ENCODE measurements around the gene NDUFB8. TPM values are rescaled to one million over a fixed set of nuclear protein-coding genes. Genes with fewer than 3 reads are reported as not detected.

Gene NDUFB8
- total RNA-seq, 2 experiments from 2014 or later = 209 to 288 TPM

- H3K9me3 ChIP-seq (ENCODE audit: low read length) = no peaks in the 10 kb centered on the region
- no peaks in the 10 kb centered on the region; the same call in 1 of the 2 replicates for H3K36me3 ChIP-seq (ENCODE audit: insufficient read depth, low read length)
- H3K4me3 ChIP-seq (ENCODE audit: low read depth, low read length, poor library complexity, severe bottlenecking) = no peak overlapping the region
- no peak overlapping the region for H3K27ac ChIP-seq (ENCODE audit: low read depth, low read length, poor library complexity, severe bottlenecking)
- intact Hi-C loops (cut with micrococcal nuclease; ENCODE audit: unreplicated experiment) = loop anchor here (5.0 kb wide), 1 partner anchor 203 kb away; no protein-coding TSS in a partner anchor
- H4K20me1 ChIP-seq (ENCODE audit: insufficient read depth, low read length) = no peaks in the 10 kb centered on the region
- no peak overlapping the region for H3K4me2 ChIP-seq (ENCODE audit: low read length)
- no peaks in the 10 kb centered on the region for H3K79me2 ChIP-seq (ENCODE audit: insufficient read depth, low read depth, low read length)
- peaks cover 19% of the 10 kb centered on the region for H3K4me1 ChIP-seq (ENCODE audit: insufficient read depth, low read length, poor library complexity, severe bottlenecking)
- no peaks in the 10 kb centered on the region for H3K9me2 ChIP-seq (ENCODE audit: insufficient read depth, low read length)
- CTCF ChIA-PET (ENCODE audit: unreplicated experiment) = no interaction called here
- no peak for DNase-seq (ENCODE audit: low spot score)
- POLR2A ChIA-PET = interaction anchor here (1.1 to 1.3 kb wide), 2 partner anchors 10 to 207 kb away, joined by 3 to 5 read pairs; no protein-coding TSS in a partner anchor
- BruUV-seq (replicated peaks) = no TSS peak
- no peak overlapping the region for H2AFZ ChIP-seq (ENCODE audit: low read length)
- TF ChIP-seq CTCF (conservative IDR thresholded peaks at IDR 0.05; ENCODE audit: low read length) = no peak
- no peak for TF ChIP-seq EZH2phosphoT487 (IDR thresholded peaks at IDR 0.05; ENCODE audit: borderline replicate concordance, low read depth, low read length)
Observed at GRCh38 chr10:100505164-100505563, 24.5 kb downstream of the NDUFB8 start.

- TF ChIP-seq CTCF (conservative IDR thresholded peaks at IDR 0.05; ENCODE audit: low read length) = no peak
- TF ChIP-seq EZH2phosphoT487 (IDR thresholded peaks at IDR 0.05; ENCODE audit: borderline replicate concordance, low read depth, low read length) = no peak
- Histone ChIP-seq H3K4me2 (ENCODE audit: low read length) (no peak overlapping the region), H2AFZ (ENCODE audit: low read length) (peak overlapping the region; percentile 54; the same call in 1 of the 2 replicates), H3K36me3 (ENCODE audit: insufficient read depth, low read length) (no peaks in the 10 kb centered on the region; the same call in 1 of the 2 replicates), H3K9me3 (ENCODE audit: low read length) (no peaks in the 10 kb centered on the region), H4K20me1 (ENCODE audit: insufficient read depth, low read length) (no peaks in the 10 kb centered on the region), H3K27ac (ENCODE audit: low read depth, low read length, poor library complexity, severe bottlenecking) (peak overlapping the region; percentile 62), H3K4me3 (ENCODE audit: low read depth, low read length, poor library complexity, severe bottlenecking) (no peak overlapping the region), H3K4me1 (ENCODE audit: insufficient read depth, low read length, poor library complexity, severe bottlenecking) (peaks cover 19% of the 10 kb centered on the region), H3K79me2 (ENCODE audit: insufficient read depth, low read depth, low read length) (no peaks in the 10 kb centered on the region), H3K9me2 (ENCODE audit: insufficient read depth, low read length) (no peaks in the 10 kb centered on the region)
- intact Hi-C loops (cut with micrococcal nuclease; ENCODE audit: unreplicated experiment) = no loop called here
- ChIA-PET CTCF (ENCODE audit: unreplicated experiment) (no interaction called here), POLR2A (interaction anchor here (1.1 to 1.3 kb wide), 2 partner anchors 9 to 206 kb away, joined by 3 to 5 read pairs; no protein-coding TSS in a partner anchor)
- peak; percentile 67 for DNase-seq (ENCODE audit: low spot score)
- BruUV-seq (replicated peaks) = no TSS peak
Observed at GRCh38 chr10:100504096-100504495, 25.6 kb downstream of the NDUFB8 start.

- no peak overlapping the region for H3K27ac ChIP-seq (ENCODE audit: low read depth, low read length, poor library complexity, severe bottlenecking)
- DNase-seq (ENCODE audit: low spot score) = no peak
- H3K4me3 ChIP-seq (ENCODE audit: low read depth, low read length, poor library complexity, severe bottlenecking) = no peak overlapping the region
- H4K20me1 ChIP-seq (ENCODE audit: insufficient read depth, low read length) = no peaks in the 10 kb centered on the region
- no peaks in the 10 kb centered on the region for H3K9me2 ChIP-seq (ENCODE audit: insufficient read depth, low read length)
- TF ChIP-seq EZH2phosphoT487 (IDR thresholded peaks at IDR 0.05; ENCODE audit: borderline replicate concordance, low read depth, low read length) = no peak
- TF ChIP-seq CTCF (conservative IDR thresholded peaks at IDR 0.05; ENCODE audit: low read length) = no peak
- BruUV-seq (replicated peaks) = no TSS peak
- no peaks in the 10 kb centered on the region; the same call in 1 of the 2 replicates for H3K36me3 ChIP-seq (ENCODE audit: insufficient read depth, low read length)
- no peaks in the 10 kb centered on the region for H3K9me3 ChIP-seq (ENCODE audit: low read length)
- H3K79me2 ChIP-seq (ENCODE audit: insufficient read depth, low read depth, low read length) = no peaks in the 10 kb centered on the region
- peaks cover 19% of the 10 kb centered on the region for H3K4me1 ChIP-seq (ENCODE audit: insufficient read depth, low read length, poor library complexity, severe bottlenecking)
- H3K4me2 ChIP-seq (ENCODE audit: low read length) = no peak overlapping the region
- intact Hi-C loops (cut with micrococcal nuclease; ENCODE audit: unreplicated experiment) = no loop called here
- no peak overlapping the region for H2AFZ ChIP-seq (ENCODE audit: low read length)
- ChIA-PET POLR2A (interaction anchor here (0.6 to 0.8 kb wide), 3 partner anchors 25 to 520 kb away, joined by 3 read pairs; no protein-coding TSS in a partner anchor), CTCF (ENCODE audit: unreplicated experiment) (no interaction called here)
Observed at GRCh38 chr10:100502926-100503494, 26.7 kb downstream of the NDUFB8 start.

All from OCI-LY7 (cell line).